MCF 10A (cell line): ENCODE results near the gene PRM2. TPM values are rescaled to one million over a fixed set of nuclear protein-coding genes. Genes with fewer than 3 reads are reported as not detected.

Experiments
- BruUV-seq: library from RNA; stranded (reverse); fragments of 400-500 nt; replicated peaks from 2 replicates; lab custom pipeline; 2021; lab: Mats Ljungman, UMichigan
- CTCF ChIA-PET: fragments of 300-600 bp; sonication (Branson Sonifier 250); formaldehyde crosslinking; extraction: SDS; loops from one replicate; lab custom pipeline; 2021; ENCODE audit warnings: antibody characterized with exemption, inconsistent platforms; lab: Yijun Ruan, JAX
- POLR2A ChIA-PET: fragments of 300-600, 350-650 bp; sonication (Branson Sonifier 250); formaldehyde crosslinking; extraction: SDS; loops from one replicate; lab custom pipeline; 2020; ENCODE audit warnings: antibody characterized with exemption, inconsistent platforms; lab: Yijun Ruan, JAX
- DNase-seq: peaks from one replicate; pipeline ENCODE4 v3.0.0-alpha.2; 2018; ENCODE audit not compliant: unreplicated experiment
- H3K27ac Mint-ChIP-seq: one replicate; pipeline ENCODE4 v1.8.0; 2022; ENCODE audit warnings: mild to moderate bottlenecking, low read depth, mixed read lengths; ENCODE audit not compliant: unreplicated experiment
- H3K27me3 Mint-ChIP-seq: one replicate; pipeline ENCODE4 v1.8.0; 2022; ENCODE audit warnings: mixed read lengths; ENCODE audit not compliant: insufficient read depth, unreplicated experiment
- H3K36me3 Mint-ChIP-seq: one replicate; pipeline ENCODE4 v1.8.0; 2022; ENCODE audit warnings: mild to moderate bottlenecking, moderate library complexity, mixed read lengths; ENCODE audit not compliant: insufficient read depth, unreplicated experiment
- H3K4me1 Mint-ChIP-seq: one replicate; pipeline ENCODE4 v1.8.0; 2022; ENCODE audit warnings: mixed read lengths; ENCODE audit not compliant: insufficient read depth, unreplicated experiment
- H3K4me3 Mint-ChIP-seq: one replicate; pipeline ENCODE4 v1.8.0; 2022; ENCODE audit warnings: mild to moderate bottlenecking, moderate library complexity, mixed read lengths; ENCODE audit not compliant: unreplicated experiment
- H3K9me3 Mint-ChIP-seq: one replicate; pipeline ENCODE4 v1.8.0; 2022; ENCODE audit warnings: mixed read lengths; ENCODE audit not compliant: unreplicated experiment
- intact Hi-C: fragments of 100-400 bp; cut with micrococcal nuclease; formaldehyde crosslinking; loops from 2 replicates; pipeline ENCODE4 v1.14.1; 2022
- total RNA-seq: library from RNA; stranded (reverse); gene quantifications from 2 replicates; pipeline ENCODE4 v1.2.3, GENCODE V29; 2022
- TF ChIP-seq, protein P1 (sequence below): fragments of 200-600 bp; IDR thresholded peaks from one replicate; pipeline ENCODE4 v1.8.0; 2022; ENCODE audit warnings: antibody characterized with exemption, mild to moderate bottlenecking; ENCODE audit not compliant: unreplicated experiment

Gene PRM2
- total RNA-seq, 1 experiment from 2014 or later, result not detected

DNA sequence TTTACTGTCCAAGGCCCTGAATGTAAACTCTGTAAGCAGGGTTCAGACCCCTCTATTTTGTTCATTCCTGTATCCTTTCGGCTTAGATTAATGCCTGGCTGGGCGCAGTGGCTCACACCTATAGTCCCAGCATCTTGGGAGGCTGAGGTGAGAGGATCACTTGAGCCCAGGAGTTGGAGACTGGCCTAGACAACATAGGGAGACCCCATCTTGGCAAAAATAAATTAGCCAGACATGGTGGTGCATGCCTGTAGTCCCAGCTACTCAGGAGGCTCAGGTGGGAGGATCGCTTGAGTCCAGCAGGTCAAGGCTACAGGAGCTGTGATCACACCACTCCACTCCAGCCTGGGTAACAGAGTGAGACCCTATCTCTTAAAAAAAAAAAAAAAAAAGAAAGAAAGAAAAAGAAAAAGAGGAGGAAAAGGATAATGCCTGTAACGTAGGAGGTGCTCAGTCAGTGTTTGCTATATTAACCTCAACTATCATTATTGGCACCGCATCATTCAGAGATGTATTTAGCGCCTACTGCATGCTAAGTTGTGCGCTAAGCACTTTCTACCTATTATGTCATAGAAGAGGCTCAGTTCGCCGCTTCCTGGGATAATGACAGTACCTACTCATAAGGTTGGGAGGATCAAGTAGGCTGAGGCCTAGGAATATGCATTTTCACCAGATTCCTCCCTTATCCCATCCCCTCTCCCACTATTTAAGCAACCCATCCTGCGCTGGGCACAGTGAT lies 25.3 kb downstream of the PRM2 start:
- H3K4me1 Mint-ChIP-seq, result peaks cover 8% of the 10 kb centered on the region
- CTCF ChIA-PET, result interaction anchor here (0.6 kb wide), 1 partner anchor 39 kb away, joined by 3 read pairs; no protein-coding TSS in a partner anchor
- TF ChIP-seq, protein P1, sequence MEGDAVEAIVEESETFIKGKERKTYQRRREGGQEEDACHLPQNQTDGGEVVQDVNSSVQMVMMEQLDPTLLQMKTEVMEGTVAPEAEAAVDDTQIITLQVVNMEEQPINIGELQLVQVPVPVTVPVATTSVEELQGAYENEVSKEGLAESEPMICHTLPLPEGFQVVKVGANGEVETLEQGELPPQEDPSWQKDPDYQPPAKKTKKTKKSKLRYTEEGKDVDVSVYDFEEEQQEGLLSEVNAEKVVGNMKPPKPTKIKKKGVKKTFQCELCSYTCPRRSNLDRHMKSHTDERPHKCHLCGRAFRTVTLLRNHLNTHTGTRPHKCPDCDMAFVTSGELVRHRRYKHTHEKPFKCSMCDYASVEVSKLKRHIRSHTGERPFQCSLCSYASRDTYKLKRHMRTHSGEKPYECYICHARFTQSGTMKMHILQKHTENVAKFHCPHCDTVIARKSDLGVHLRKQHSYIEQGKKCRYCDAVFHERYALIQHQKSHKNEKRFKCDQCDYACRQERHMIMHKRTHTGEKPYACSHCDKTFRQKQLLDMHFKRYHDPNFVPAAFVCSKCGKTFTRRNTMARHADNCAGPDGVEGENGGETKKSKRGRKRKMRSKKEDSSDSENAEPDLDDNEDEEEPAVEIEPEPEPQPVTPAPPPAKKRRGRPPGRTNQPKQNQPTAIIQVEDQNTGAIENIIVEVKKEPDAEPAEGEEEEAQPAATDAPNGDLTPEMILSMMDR, result no peak
- no peak overlapping the region for H3K27ac Mint-ChIP-seq
- POLR2A ChIA-PET, result no interaction called here
- no peaks in the 10 kb centered on the region for H3K27me3 Mint-ChIP-seq
- no TSS peak for BruUV-seq
- peaks cover 12% of the 10 kb centered on the region for H3K36me3 Mint-ChIP-seq
- intact Hi-C loops, result loop anchor here (10.0 kb wide), 1 partner anchor 116 kb away; no protein-coding TSS in a partner anchor
- no peak overlapping the region for H3K4me3 Mint-ChIP-seq
- no peaks in the 10 kb centered on the region for H3K9me3 Mint-ChIP-seq
- DNase-seq, result no peak

DNA sequence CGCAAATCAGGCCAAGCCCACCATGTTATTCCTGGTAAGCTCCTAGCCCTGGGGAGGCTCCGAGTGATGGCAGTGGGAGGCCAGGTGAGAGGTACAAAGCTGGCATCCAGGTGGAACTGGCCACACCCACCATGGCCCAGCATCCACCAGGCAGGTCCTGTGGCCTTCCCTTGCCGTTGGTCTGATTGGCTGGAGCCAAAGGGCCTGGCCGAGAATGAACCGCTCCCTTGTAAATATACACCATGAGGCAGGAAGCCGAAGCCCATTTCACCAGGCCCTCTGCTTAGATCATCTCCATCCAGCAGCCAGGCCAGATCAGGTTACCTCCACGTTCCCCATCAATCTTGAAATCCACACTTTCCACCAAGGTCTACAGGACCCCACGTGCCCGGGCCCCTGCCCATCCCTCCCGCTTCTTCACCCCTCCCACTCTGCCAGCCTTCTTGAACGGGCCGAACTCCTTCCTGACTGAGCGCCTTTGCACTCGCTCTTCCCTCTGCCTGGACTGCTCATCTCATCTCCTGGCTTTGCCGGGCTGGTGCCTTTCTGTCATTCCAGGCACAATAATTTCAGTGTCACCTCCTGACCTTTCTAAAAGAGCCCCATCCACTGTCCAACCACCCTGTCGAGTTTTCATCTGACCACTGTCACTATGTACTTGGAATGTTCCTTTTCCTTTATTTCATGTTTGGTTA lies 26.0 kb downstream of the PRM2 start:
- Mint-ChIP-seq H3K27me3 (no peaks in the 10 kb centered on the region), H3K27ac (no peak overlapping the region), H3K36me3 (peaks cover 12% of the 10 kb centered on the region), H3K9me3 (no peaks in the 10 kb centered on the region), H3K4me1 (peaks cover 8% of the 10 kb centered on the region), H3K4me3 (no peak overlapping the region)
- POLR2A ChIA-PET, result no interaction called here
- TF ChIP-seq, protein P1, result no peak
- no TSS peak for BruUV-seq
- no peak for DNase-seq
- CTCF ChIA-PET, result no interaction called here
- intact Hi-C loops, result loop anchor here (10.0 kb wide), 1 partner anchor 115 kb away; no protein-coding TSS in a partner anchor

DNA sequence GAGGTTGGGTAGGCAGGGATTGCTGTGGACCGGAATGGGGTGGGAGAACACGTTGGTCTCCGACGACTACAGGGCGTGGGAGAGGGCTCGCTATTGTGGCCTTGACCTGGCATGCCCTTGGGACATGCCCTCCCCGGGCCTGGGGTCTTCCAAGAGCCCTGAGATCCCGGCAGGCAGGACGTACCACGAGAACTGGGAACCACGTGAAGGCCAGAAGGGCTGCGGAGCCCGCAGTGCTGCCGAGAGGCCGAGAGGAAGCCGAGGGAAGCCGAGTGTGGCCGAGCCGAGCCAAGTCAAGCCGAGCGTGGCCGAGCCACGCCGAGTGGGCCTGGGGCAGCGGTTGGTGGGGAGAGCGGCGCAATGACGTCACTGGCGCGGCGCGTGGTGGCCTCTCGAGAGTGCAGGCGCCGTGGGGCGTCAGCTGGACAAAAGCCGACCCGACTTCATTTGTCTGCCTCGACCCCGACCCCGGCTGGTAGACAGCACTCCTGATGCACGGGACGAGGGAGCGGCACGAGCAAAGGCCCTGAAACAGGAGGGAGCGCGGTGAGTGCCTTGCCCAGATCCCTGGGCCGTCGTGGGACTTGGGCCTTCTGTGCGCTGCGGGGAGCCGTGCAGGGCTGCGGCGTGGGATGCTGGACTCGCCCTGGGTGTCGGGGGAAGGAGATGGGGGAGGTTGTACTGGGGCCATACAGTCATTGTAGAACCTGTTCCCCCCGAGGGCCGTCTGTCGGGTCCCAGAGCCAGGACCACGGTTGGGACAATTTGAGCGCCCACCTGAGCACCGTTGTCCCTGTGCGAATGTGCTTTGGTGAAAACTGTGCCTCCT lies 26.8 kb downstream of the PRM2 start:
- DNase-seq, result no peak
- no TSS peak for BruUV-seq
- H3K4me1 Mint-ChIP-seq, result peaks cover 8% of the 10 kb centered on the region
- intact Hi-C loops, result loop anchor here (10.0 kb wide), 1 partner anchor 115 kb away; no protein-coding TSS in a partner anchor
- no peaks in the 10 kb centered on the region for H3K9me3 Mint-ChIP-seq
- CTCF ChIA-PET, result no interaction called here
- POLR2A ChIA-PET, result no interaction called here
- H3K27ac Mint-ChIP-seq, result no peak overlapping the region
- H3K27me3 Mint-ChIP-seq, result no peaks in the 10 kb centered on the region
- TF ChIP-seq, protein P1, result no peak
- peaks cover 12% of the 10 kb centered on the region for H3K36me3 Mint-ChIP-seq
- H3K4me3 Mint-ChIP-seq, result no peak overlapping the region
